Keratinocyte (primary cell): ENCODE data around the gene TPMT. TPM values are rescaled to one million over a fixed set of nuclear protein-coding genes. Genes with fewer than 3 reads are reported as not detected.

Experiments
- DNase-seq: peaks from one replicate; pipeline ENCODE4 v3.0.0-alpha.2; 2011; ENCODE audit warnings: low read depth, missing footprints, low spot score
- FAIRE-seq: peaks from 2 replicates; lab custom pipeline; 2011; peaks lifted over from hg19 to GRCh38; lab: Jason Lieb, UNC
- H2AFZ ChIP-seq: 2 replicates; pipeline ENCODE4 v1.6.0; 2012; ENCODE audit warnings: low read length, control low read depth, inconsistent platforms; ENCODE audit not compliant: control insufficient read depth
- H3K27ac ChIP-seq: 2 replicates; pipeline ENCODE4 v1.5.1; 2011; ENCODE audit warnings: low read length; ENCODE audit not compliant: control insufficient read depth, insufficient read depth
- H3K27me3 ChIP-seq: 3 replicates; pipeline ENCODE4 v1.6.0; 2011; ENCODE audit warnings: low read length; ENCODE audit not compliant: control insufficient read depth, insufficient read depth; ENCODE audit errors: extremely low read depth
- H3K36me3 ChIP-seq, 2 experiments: 2 replicates in 1 of 2; 3 replicates in 1 of 2; pipeline ENCODE4 v1.5.1; 2011; ENCODE audit warnings: low read length in 2 of 2, mild to moderate bottlenecking in 1 of 2; ENCODE audit not compliant: control insufficient read depth in 2 of 2, insufficient read depth in 2 of 2; ENCODE audit errors: extremely low read depth in 1 of 2
- H3K4me1 ChIP-seq: 3 replicates; pipeline ENCODE4 v1.5.1; 2011; ENCODE audit warnings: low read length; ENCODE audit not compliant: control insufficient read depth, insufficient read depth; ENCODE audit errors: extremely low read depth
- H3K4me2 ChIP-seq: 3 replicates; pipeline ENCODE4 v1.6.0; 2011; ENCODE audit warnings: low read depth, low read length; ENCODE audit not compliant: control insufficient read depth, insufficient read depth; ENCODE audit errors: extremely low read depth
- H3K4me3 ChIP-seq, 3 experiments: fragments of 200-600 bp in 1 of 3; sonication (generic) in 1 of 3; 2 replicates in 2 of 3; 3 replicates in 1 of 3; pipeline ENCODE4 v1.5.1; 2011 to 2016; ENCODE audit warnings: low read length in 3 of 3, mild to moderate bottlenecking in 3 of 3, control low read depth in 2 of 3, inconsistent platforms in 1 of 3, low read depth in 1 of 3, mixed read lengths in 1 of 3, mixed run types in 1 of 3, moderate library complexity in 1 of 3; ENCODE audit not compliant: control insufficient read depth in 2 of 3, insufficient read depth in 2 of 3; ENCODE audit errors: extremely low read depth in 1 of 3
- H3K79me2 ChIP-seq: 2 replicates; pipeline ENCODE4 v1.6.0; 2012; ENCODE audit warnings: low read length; ENCODE audit not compliant: control insufficient read depth, insufficient read depth
- H3K9ac ChIP-seq: 3 replicates; pipeline ENCODE4 v1.6.0; 2011; ENCODE audit warnings: low read length; ENCODE audit not compliant: control insufficient read depth, insufficient read depth; ENCODE audit errors: extremely low read depth
- H3K9me1 ChIP-seq: 3 replicates; pipeline ENCODE4 v1.6.0; 2011; ENCODE audit warnings: low read length; ENCODE audit not compliant: control insufficient read depth, insufficient read depth; ENCODE audit errors: extremely low read depth
- H3K9me3 ChIP-seq: 2 replicates; pipeline ENCODE4 v1.5.1; 2012; ENCODE audit warnings: low read depth, low read length; ENCODE audit not compliant: control insufficient read depth
- H4K20me1 ChIP-seq: 3 replicates; pipeline ENCODE4 v1.6.0; 2011; ENCODE audit warnings: low read length; ENCODE audit not compliant: control insufficient read depth, insufficient read depth; ENCODE audit errors: extremely low read depth
- EZH2 ChIP-seq: IDR thresholded peaks from one replicate; pipeline ENCODE4 v1.6.1; 2012; ENCODE audit warnings: inconsistent platforms, mild to moderate bottlenecking, low read length, moderate library complexity
- dilution Hi-C: fragments of 300-500 bp; cut with MboI; formaldehyde crosslinking; loops from one replicate; pipeline ENCODE4 v1.7.0; 2020; ENCODE audit warnings: low sequenced_read_pairs; ENCODE audit not compliant: extremely low pct_ligation_motif_present
- polyA plus RNA-seq, 5 experiments: library from polyadenylated mRNA; depleted of rRNA in 3 of 5; stranded (reverse) in 3 of 5; stranded (forward) in 1 of 5; unstranded in 1 of 5; fragments of >200 nt; gene quantifications; 1 replicate in 1 of 5; 2 replicates in 3 of 5; 3 replicates in 1 of 5; pipeline versions ENCODE4 v1.2.1 to v1.2.3, GENCODE V29; 2011 to 2012; ENCODE audit warnings: missing spikeins in 2 of 5, low read depth in 1 of 5, low replicate concordance in 1 of 5
- TF ChIP-seq, protein P1 (sequence below), 3 experiments: IDR thresholded peaks in 1 of 3; conservative IDR thresholded peaks in 1 of 3; optimal IDR thresholded peaks in 1 of 3; 2 replicates in 2 of 3; 3 replicates in 1 of 3; pipeline versions ENCODE3 to v1.5.1; 2011; ENCODE audit warnings: low read length in 3 of 3, mild to moderate bottlenecking in 3 of 3, moderate library complexity in 2 of 3, control low read depth in 1 of 3, inconsistent platforms in 1 of 3; ENCODE audit not compliant: insufficient read depth in 2 of 3; ENCODE audit errors: extremely low read depth in 1 of 3

Gene TPMT
- polyA plus RNA-seq, 1 donor (not counting 4 experiments of a cell fraction or from before 2014, with no cell fraction given), result 38.6 TPM

DNA sequence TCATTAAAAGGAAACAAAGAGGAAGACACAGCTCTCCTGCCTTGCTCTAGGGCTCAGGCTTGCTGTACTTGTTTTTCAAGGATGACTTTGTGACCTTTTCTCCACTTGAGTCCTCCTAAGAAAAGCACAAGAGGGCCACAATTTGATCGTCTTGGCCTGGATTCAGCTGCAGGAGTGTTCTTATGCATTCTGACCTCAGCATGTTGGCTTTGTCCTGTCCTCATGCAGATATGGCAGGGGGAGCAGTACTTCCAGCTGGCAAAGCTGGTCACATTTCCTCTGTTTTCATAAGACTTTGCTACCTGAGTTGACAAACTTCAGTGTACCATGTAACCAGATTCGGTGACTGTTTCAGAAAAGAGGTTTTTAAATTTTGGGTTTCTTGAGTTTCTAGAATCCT is 31.2 kb upstream of the TPMT start:
- dilution Hi-C loops, result no loop called here
- Histone ChIP-seq H3K9me3 (no peaks in the 10 kb centered on the region), H3K4me1 (no peaks in the 10 kb centered on the region), H3K27ac (no peak overlapping the region), H4K20me1 (no peaks in the 10 kb centered on the region), H3K27me3 (no peaks in the 10 kb centered on the region), H3K9ac (no peak overlapping the region), H3K9me1 (no peaks in the 10 kb centered on the region), H2AFZ (no peak overlapping the region), H3K4me2 (no peak overlapping the region), H3K79me2 (no peaks in the 10 kb centered on the region), H3K36me3 (peaks cover 3 to 11% of the 10 kb centered on the region in 2 experiments), H3K4me3 (no peak overlapping the region)
- no peak for DNase-seq
- no peak for TF ChIP-seq EZH2
- TF ChIP-seq, protein P1, sequence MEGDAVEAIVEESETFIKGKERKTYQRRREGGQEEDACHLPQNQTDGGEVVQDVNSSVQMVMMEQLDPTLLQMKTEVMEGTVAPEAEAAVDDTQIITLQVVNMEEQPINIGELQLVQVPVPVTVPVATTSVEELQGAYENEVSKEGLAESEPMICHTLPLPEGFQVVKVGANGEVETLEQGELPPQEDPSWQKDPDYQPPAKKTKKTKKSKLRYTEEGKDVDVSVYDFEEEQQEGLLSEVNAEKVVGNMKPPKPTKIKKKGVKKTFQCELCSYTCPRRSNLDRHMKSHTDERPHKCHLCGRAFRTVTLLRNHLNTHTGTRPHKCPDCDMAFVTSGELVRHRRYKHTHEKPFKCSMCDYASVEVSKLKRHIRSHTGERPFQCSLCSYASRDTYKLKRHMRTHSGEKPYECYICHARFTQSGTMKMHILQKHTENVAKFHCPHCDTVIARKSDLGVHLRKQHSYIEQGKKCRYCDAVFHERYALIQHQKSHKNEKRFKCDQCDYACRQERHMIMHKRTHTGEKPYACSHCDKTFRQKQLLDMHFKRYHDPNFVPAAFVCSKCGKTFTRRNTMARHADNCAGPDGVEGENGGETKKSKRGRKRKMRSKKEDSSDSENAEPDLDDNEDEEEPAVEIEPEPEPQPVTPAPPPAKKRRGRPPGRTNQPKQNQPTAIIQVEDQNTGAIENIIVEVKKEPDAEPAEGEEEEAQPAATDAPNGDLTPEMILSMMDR (optimal IDR thresholded peaks at IDR 0.05 in 1 of 3, IDR thresholded peaks at IDR 0.05 in 1 of 3, conservative IDR thresholded peaks at IDR 0.05 in 1 of 3; ENCODE audit: extremely low read depth in 1 of 3, insufficient read depth in 2 of 3, low read length in 3 of 3), result no peak
- FAIRE-seq, result no peak

DNA sequence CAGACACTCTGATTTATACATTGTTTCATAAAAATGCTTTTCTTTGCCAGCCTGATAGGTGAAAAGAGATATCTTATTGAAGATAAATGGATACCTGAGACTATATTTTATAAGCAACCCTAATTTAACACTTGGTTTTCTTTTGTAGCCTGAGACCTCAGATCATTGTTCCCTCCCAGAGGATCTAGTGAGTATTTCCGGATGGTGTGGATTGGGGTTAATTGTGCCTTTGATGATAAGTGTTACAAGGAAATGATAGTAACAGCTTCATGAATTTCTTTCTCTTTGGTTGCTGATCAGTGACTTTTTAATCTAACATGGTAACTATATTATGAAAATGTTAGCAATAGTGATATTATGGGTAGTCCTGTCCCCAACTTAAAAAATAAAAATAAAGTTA is 30.7 kb upstream of the TPMT start:
- H3K27ac ChIP-seq, result no peak overlapping the region
- H3K36me3 ChIP-seq, result peaks cover 3 to 11% of the 10 kb centered on the region in 2 experiments
- H3K4me3 ChIP-seq, result no peak overlapping the region
- H3K4me2 ChIP-seq, result no peak overlapping the region
- FAIRE-seq (no peak), DNase-seq (no peak)
- no peak for TF ChIP-seq EZH2
- TF ChIP-seq, protein P1 (optimal IDR thresholded peaks at IDR 0.05 in 1 of 3, IDR thresholded peaks at IDR 0.05 in 1 of 3, conservative IDR thresholded peaks at IDR 0.05 in 1 of 3; ENCODE audit: extremely low read depth in 1 of 3, insufficient read depth in 2 of 3, low read length in 3 of 3), result no peak
- H3K27me3 ChIP-seq, result no peaks in the 10 kb centered on the region
- no peaks in the 10 kb centered on the region for H3K9me1 ChIP-seq
- H2AFZ ChIP-seq, result no peak overlapping the region
- H3K4me1 ChIP-seq, result no peaks in the 10 kb centered on the region
- H3K79me2 ChIP-seq, result no peaks in the 10 kb centered on the region
- H3K9me3 ChIP-seq, result no peaks in the 10 kb centered on the region
- dilution Hi-C loops, result no loop called here
- no peaks in the 10 kb centered on the region for H4K20me1 ChIP-seq
- H3K9ac ChIP-seq, result no peak overlapping the region
